ENCODE measurements around the gene PTPN22.

PTPN22 gene

GRCh38 chr1:113871597-113872113 is at the start of gene PTPN22:
PTPN22 (minus strand) TSS chr1:113871712.
- peak; percentile 62 for DNase-seq (ENCODE audit: low read depth)

DNA sequence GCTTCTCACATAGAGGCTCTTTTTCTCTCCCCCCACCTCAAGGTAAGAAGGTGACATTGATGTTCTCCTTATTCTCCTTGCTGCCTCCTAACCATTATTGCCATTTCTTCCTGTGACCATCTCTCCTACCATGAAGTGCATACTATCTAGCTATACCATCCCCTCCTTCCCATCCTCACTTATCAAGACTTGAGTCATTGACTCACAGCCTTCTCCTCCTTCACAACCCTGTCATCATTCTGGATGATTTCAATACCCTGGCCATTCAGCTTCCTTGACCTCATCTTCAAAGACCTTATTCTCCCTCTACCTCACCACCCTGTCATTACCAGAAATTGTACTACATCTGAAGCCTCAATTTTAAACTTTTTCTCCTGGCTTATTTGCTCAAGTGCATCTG is 46.7 kb upstream of the PTPN22 start:
- no peak for DNase-seq (ENCODE audit: low read depth)

DNA sequence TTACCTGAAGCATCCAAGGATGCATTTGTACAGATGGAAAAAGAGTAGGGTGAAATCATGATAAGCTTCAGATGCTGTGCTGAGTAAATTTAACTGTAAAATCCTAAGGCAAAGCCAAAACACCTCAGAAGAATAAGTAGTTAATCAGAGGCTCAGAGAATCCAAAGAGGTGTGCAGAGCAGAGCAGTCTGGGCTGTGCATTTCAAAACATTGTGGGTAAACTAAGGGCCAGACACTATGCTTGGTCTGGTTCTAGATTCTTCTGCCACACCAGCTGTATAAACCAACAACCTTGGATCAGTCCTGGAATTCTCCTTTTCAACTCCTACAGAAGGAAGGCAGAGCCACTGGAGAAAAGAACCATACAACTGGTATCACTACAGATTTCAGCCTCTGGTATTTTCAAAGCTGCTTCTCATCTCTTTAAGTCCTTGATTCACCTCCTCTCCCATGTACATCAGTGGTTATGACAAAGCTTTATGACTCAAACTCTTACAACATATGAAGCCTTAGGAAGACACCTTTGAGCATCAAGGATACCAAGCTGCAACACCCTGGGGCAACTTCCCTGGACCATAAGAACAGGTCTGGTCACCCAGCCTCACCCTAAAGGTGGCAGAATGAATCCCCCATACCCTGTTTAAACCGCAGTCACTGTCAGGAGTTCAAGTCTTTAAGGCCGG is 46.0 kb upstream of the PTPN22 start:
- DNase-seq (ENCODE audit: low read depth): no peak

GRCh38 chr1:113916974-113917373 is 45.5 kb upstream of the PTPN22 start:
- no peak for DNase-seq (ENCODE audit: low read depth)

DNA sequence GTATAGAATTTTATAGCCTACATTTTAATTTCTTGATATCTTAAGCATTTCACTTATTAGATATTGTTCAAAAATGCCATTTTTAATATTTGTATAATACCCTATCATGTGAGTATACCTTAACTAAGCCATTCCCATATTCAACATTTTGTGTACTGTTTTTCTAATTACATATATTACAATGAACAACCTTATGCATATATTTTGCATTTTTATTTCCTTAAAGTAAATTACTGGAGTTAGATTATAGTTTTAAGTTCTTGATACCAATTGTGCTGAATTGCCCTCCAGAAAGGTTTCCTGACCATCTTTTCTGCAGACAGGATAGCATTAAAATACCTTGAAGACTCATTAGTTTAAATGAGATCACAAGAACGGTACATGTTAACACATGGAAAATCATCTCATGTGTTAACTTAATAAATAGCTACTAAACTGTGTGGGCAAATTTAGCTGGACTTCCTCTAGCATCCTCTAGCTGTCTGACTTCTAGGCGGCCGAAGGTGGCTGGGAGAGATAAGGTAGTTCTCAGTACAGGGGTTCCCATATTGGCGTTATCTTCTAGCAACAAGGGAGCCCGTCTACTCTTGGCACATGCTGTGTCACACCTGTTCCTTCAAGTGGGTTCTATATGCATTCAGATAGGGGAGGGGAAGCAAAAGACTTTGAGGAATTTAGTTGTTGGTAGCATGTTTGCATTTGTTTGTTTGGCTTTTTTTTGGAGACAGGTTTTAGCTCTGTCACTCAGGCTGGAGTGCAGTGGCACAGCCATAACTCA is 42.6 kb upstream of the PTPN22 start:
- peak; percentile 91 for DNase-seq (ENCODE audit: low read depth)

DNA sequence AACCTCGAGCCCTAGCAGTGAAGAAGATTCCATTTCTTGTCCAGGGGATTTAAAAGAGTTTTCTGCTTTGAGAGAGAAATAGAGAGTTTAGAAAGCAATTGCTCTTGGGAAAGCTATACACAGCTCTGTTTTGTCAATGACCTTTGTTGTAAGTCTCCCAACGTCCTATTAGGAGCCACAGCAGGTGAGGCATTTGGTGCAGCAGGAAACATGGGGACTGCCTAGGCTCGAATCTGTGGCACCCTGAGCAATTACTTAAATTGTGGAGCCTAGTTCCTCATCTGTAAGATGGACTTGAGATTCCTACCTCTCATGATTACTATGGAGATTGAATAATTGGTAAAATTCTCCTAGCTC is 41.8 kb upstream of the PTPN22 start:
- DNase-seq (ENCODE audit: low read depth): no peak

DNA sequence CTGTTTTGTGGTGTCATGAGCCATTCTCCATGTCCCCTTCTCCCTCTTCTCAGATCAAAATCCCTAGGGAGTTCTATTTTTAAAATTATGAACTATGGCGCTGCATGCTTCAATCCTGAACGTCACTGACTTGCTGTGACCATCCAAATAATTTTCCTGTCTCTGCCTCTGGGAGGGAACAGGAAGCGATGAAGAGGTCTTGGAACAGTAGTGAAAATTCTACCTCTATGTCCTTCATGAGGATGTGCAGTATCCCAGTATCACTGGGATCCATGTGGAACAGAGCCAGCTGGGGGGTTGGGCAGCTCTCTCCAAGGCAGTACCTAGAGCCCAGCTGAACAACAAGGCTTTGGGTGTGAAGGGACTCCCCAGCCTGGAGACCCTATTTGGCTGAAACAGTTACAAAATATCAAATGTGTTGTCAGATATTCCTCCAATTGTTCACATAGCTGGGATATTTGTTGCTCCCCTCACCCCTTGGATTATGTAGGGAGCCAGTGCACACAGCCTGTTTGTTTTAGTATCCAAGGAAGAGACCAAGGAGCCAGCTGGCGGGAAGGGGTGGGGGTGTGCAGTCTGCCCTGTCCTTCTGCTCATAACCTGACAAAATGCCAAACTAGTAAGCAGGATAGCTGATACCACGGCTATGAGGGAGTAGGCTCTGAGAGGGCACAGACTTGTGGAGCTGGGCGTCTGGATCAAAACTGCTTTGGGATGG is 41.2 kb upstream of the PTPN22 start:
- DNase-seq (ENCODE audit: low read depth): no peak

- DNase-seq (ENCODE audit: low read depth): no peak
These were observed 33.9 kb upstream of the PTPN22 start for GRCh38 chr1:113905435-113905861.

- DNase-seq (ENCODE audit: low read depth): peak; percentile 100
These were observed 33.3 kb upstream of the PTPN22 start, which contains the start of the genes AP4B1 and DCLRE1B for GRCh38 chr1:113904674-113905434. AP4B1 (minus strand) TSS chr1:113904799; CDS start chr1:113904717, 82 bp downstream. DCLRE1B (plus strand) TSS chr1:113905326; CDS start chr1:113905587, 261 bp downstream.

DNA sequence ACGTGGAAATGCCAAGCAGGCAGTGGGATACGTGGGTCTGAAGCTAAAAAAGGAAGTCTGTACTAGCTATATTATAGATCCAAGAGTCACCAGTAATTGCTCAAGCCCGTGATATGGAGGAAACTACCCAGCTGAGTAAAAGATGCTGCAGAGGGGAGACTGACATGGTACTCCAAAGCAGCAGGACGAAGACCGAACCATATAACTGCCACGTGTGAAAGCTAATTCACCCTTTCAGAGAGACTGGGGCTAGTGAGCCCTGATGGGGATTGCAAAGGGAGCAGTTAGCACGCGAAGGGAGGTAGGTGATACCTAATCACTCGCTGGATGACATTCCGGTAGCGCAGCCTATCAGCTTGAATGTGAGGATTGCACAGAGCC is 32.8 kb upstream of the PTPN22 start:
- no peak for DNase-seq (ENCODE audit: low read depth)

GRCh38 chr1:113903501-113904292 is 32.2 kb upstream of the PTPN22 start:
- no peak for DNase-seq (ENCODE audit: low read depth)

DNA sequence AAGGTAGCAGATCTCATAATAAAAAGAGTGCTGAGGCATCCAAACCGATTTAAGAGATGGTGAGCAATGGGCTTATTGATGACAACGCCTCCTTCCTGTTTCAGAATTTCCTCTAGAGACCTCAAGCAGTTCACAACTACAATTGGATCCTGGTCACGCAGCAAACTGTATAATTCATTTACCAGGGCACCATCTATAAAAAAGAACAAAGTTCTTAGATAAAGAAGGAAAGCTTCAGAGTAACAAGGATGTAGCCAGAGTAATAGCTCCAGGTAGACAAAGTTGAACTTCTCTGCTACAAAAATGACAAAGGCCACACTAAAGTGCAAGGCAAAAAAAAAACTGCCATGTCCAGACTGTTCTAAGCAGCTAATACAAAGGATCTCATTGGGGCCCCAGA is 29.7 kb upstream of the PTPN22 start:
- no peak for DNase-seq (ENCODE audit: low read depth)

DNA sequence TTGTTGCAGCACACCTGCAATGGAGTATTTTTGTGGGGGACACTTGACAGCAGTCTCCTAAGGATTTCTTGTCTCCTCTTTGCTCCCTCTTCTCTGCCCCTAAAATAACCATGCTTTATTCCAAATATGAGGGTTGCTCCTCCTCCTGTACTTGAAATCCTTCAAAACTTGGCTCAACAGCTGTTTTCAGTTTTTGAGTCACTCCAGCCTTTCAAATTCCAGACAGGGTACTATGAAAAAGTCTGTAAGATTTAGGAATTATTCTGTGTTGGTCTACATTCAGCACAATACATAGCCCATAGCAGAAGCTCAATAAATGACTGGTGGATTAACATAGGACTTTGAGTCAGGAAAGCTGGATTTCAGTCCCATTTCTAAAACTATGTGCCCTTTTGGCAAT is 27.6 kb upstream of the PTPN22 start:
- no peak for DNase-seq (ENCODE audit: low read depth)

- DNase-seq (ENCODE audit: low read depth): no peak
These were observed 26.8 kb upstream of the PTPN22 start for GRCh38 chr1:113898241-113898814.

- DNase-seq (ENCODE audit: low read depth): no peak
These were observed 24.4 kb upstream of the PTPN22 start for GRCh38 chr1:113895961-113896360.

- no peak for DNase-seq (ENCODE audit: low read depth)
These were observed 23.6 kb upstream of the PTPN22 start for GRCh38 chr1:113895098-113895497.

- DNase-seq (ENCODE audit: low read depth): no peak
These were observed 21.8 kb upstream of the PTPN22 start for GRCh38 chr1:113893267-113893666.

DNA sequence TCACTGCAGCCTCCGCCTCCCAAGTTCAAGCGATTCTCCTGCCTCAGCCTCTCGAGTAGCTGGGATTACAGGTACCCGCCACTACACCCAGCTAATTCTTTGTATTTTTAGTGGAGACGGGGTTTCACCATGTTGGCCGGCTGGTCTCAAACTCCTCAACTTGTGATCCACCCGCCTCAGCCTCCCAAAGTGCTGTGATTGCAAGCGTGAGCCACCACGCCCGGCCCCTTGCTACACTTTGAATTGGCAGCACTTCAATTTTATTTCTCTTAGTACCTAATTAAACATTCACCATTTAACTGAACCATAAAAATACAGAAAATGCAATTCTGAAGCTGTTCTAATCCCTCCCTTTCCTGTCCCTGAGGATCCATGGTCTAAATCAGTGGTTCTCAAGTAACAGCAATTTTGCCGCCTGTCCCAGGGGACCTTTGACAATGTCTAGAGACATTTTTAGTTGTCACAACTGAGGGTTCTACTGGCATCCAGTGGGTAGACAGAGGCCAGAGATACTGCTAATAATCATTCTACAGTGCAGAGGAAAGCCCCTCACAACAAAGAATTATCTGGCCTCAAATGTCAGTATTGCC is 20.2 kb upstream of the PTPN22 start:
- DNase-seq (ENCODE audit: low read depth): no peak

DNA sequence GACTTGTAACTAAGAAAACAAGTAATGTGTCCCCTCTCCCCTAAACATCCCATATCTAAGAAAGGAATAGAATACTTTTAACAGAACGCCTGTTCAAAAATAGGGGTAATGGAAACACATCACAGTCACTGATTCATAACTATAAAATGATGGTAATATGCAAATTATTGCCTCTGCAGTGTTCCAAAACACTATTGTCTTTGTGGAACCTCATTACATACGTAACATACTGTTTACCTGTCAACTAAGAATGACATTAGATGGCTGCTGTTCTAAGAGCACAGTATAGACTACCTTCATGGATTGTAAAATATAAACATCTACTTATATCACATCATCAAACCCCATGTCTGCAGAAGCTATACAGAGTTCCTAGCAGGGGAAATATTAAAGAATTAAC is 19.3 kb upstream of the PTPN22 start:
- DNase-seq (ENCODE audit: low read depth): no peak
